ENCODE measurements around the gene CSRNP3.
"Not testable (repeated sequence)": the region's sequence is repeated elsewhere in the genome, so short reads cannot be mapped to it uniquely, and the experiment has no call there.

Gene CSRNP3

DNA sequence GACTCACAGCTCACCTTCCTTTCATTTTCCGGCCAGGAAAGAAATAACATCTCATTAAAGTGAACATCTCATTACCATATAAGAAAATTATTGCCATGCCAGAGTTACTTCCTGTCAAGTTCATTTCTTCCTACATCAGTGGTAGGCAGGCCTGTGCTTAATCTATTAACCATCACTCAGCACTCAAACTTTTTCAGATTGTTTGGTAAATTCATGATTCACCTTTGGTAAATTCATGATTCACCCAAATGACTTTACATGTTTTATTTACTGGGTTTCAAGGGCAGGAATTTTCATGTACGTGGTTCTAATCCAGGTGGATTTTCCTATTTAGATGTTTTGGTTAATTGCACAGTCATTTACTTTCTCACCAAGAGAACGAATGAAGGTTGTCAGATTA is 116.5 kb downstream of the CSRNP3 start:
- H3K27ac ChIP-seq (ENCODE audit: low read depth, low read length, poor library complexity, severe bottlenecking): peak overlapping the region; percentile 78
- no peaks in the 10 kb centered on the region for H3K9me3 ChIP-seq (ENCODE audit: low read length)
- no peaks in the 10 kb centered on the region for H3K79me2 ChIP-seq (ENCODE audit: insufficient read depth, low read length)
- H3K4me3 ChIP-seq (ENCODE audit: low read depth, low read length, poor library complexity, severe bottlenecking): no peak overlapping the region
- H3K9me2 ChIP-seq (ENCODE audit: low read depth, low read length): no peaks in the 10 kb centered on the region
- no peak overlapping the region for H3K9ac ChIP-seq (ENCODE audit: low read length)
- no peaks in the 10 kb centered on the region for H3K27me3 ChIP-seq (ENCODE audit: insufficient read depth, low read length)
- H3K4me1 ChIP-seq (ENCODE audit: insufficient read depth, low read length, severe bottlenecking): peaks cover 56% of the 10 kb centered on the region
- TF ChIP-seq EZH2 (IDR thresholded peaks at IDR 0.05; ENCODE audit: borderline replicate concordance, low read length): no peak
- no peak for TF ChIP-seq CTCF (IDR thresholded peaks at IDR 0.05; ENCODE audit: low read length)
- no peaks in the 10 kb centered on the region for H3K36me3 ChIP-seq (ENCODE audit: insufficient read depth, low read length)
- no peak overlapping the region for H2AFZ ChIP-seq (ENCODE audit: low read length)
- H4K20me1 ChIP-seq (ENCODE audit: insufficient read depth, low read length): no peaks in the 10 kb centered on the region
- H3K4me2 ChIP-seq (ENCODE audit: low read length): no peak overlapping the region
- no peaks in the 10 kb centered on the region for H3F3A ChIP-seq (ENCODE audit: insufficient read depth, low read length)

GRCh38 chr2:165587335-165587938 is 117.9 kb downstream of the CSRNP3 start:
- H3K27ac ChIP-seq (ENCODE audit: low read depth, low read length, poor library complexity, severe bottlenecking): peak overlapping the region; percentile 78
- H3K9me2 ChIP-seq (ENCODE audit: low read depth, low read length): no peaks in the 10 kb centered on the region
- no peak for TF ChIP-seq CTCF (IDR thresholded peaks at IDR 0.05; ENCODE audit: low read length)
- H3K79me2 ChIP-seq (ENCODE audit: insufficient read depth, low read length): no peaks in the 10 kb centered on the region
- no peaks in the 10 kb centered on the region for H3K36me3 ChIP-seq (ENCODE audit: insufficient read depth, low read length)
- peaks cover 56% of the 10 kb centered on the region for H3K4me1 ChIP-seq (ENCODE audit: insufficient read depth, low read length, severe bottlenecking)
- H2AFZ ChIP-seq (ENCODE audit: low read length): no peak overlapping the region
- no peaks in the 10 kb centered on the region for H3K27me3 ChIP-seq (ENCODE audit: insufficient read depth, low read length)
- no peaks in the 10 kb centered on the region for H3K9me3 ChIP-seq (ENCODE audit: low read length)
- H3F3A ChIP-seq (ENCODE audit: insufficient read depth, low read length): no peaks in the 10 kb centered on the region
- no peak overlapping the region for H3K9ac ChIP-seq (ENCODE audit: low read length)
- peak overlapping the region; percentile 16; the same call in 1 of the 2 replicates for H3K4me2 ChIP-seq (ENCODE audit: low read length)
- H4K20me1 ChIP-seq (ENCODE audit: insufficient read depth, low read length): no peaks in the 10 kb centered on the region
- H3K4me3 ChIP-seq (ENCODE audit: low read depth, low read length, poor library complexity, severe bottlenecking): peak overlapping the region; percentile 9

DNA sequence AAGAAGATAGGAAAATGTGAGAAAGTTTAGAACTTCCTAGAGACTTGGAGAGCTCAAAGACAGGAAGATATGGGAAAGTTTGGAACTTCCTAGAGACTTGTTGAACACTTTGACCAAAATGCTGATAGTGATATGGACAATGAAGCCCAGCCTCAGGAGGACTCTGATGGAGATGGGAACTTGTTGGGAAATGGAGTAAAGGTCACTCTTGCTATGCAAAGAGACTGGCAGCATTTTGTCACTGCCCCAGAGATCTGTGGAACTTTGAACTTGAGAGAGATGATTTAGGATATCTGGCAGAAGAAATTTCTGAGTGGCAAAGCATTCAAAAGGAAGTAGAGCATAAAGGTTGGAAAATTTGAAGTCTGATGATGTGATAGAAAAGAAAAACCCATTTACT is 121.5 kb downstream of the CSRNP3 start:
- H2AFZ ChIP-seq (ENCODE audit: low read length); H3K9me3 ChIP-seq (ENCODE audit: low read length); H3K4me2 ChIP-seq (ENCODE audit: low read length); H3K4me3 ChIP-seq (ENCODE audit: low read depth, low read length, poor library complexity, severe bottlenecking); H3K79me2 ChIP-seq (ENCODE audit: insufficient read depth, low read length); H3K27me3 ChIP-seq (ENCODE audit: insufficient read depth, low read length); H3K9ac ChIP-seq (ENCODE audit: low read length); H3K9me2 ChIP-seq (ENCODE audit: low read depth, low read length); H3F3A ChIP-seq (ENCODE audit: insufficient read depth, low read length); H3K36me3 ChIP-seq (ENCODE audit: insufficient read depth, low read length); H4K20me1 ChIP-seq (ENCODE audit: insufficient read depth, low read length); H3K27ac ChIP-seq (ENCODE audit: low read depth, low read length, poor library complexity, severe bottlenecking): not testable (repeated sequence)
- H3K4me1 ChIP-seq (ENCODE audit: insufficient read depth, low read length, severe bottlenecking): peaks cover 55% of the 10 kb centered on the region

- no peaks in the 10 kb centered on the region for H3K79me2 ChIP-seq (ENCODE audit: insufficient read depth, low read length)
These were observed 123.6 kb downstream of the CSRNP3 start for GRCh38 chr2:165593081-165593480.

More at GRCh38 chr2:165593081-165593480, 123.6 kb downstream of the CSRNP3 start:
- Histone ChIP-seq H3K36me3 (ENCODE audit: insufficient read depth, low read length) (peaks cover 5% of the 10 kb centered on the region; the same call in 1 of the 2 replicates), H2AFZ (ENCODE audit: low read length) (no peak overlapping the region), H3K27ac (ENCODE audit: low read depth, low read length, poor library complexity, severe bottlenecking) (peak overlapping the region; percentile 85), H4K20me1 (ENCODE audit: insufficient read depth, low read length) (no peaks in the 10 kb centered on the region), H3F3A (ENCODE audit: insufficient read depth, low read length) (no peaks in the 10 kb centered on the region), H3K4me2 (ENCODE audit: low read length) (no peak overlapping the region), H3K27me3 (ENCODE audit: insufficient read depth, low read length) (no peaks in the 10 kb centered on the region), H3K9me2 (ENCODE audit: low read depth, low read length) (no peaks in the 10 kb centered on the region), H3K4me3 (ENCODE audit: low read depth, low read length, poor library complexity, severe bottlenecking) (no peak overlapping the region), H3K9ac (ENCODE audit: low read length) (no peak overlapping the region), H3K4me1 (ENCODE audit: insufficient read depth, low read length, severe bottlenecking) (peaks cover 38% of the 10 kb centered on the region), H3K9me3 (ENCODE audit: low read length) (no peaks in the 10 kb centered on the region)
- TF ChIP-seq EZH2 (IDR thresholded peaks at IDR 0.05; ENCODE audit: borderline replicate concordance, low read length) (no peak), CTCF (IDR thresholded peaks at IDR 0.05; ENCODE audit: low read length) (no peak)

Data from OCI-LY1 (cell line).